Esophagus muscularis mucosa (tissue), 4 donors: ENCODE results near the gene C5orf46. TPM values are rescaled to one million over a fixed set of nuclear protein-coding genes. Genes with fewer than 3 reads are reported as not detected.

Source experiments
- DNase-seq: peaks from one replicate; pipeline ENCODE4 v3.0.0-alpha.2; 2017; ENCODE audit errors: extremely low spot score
- H3K27ac ChIP-seq, 4 donors: fragments of 200-600 bp; sonication (generic); replicated peaks in 1 of 4; 1 replicate in 3 of 4; 2 replicates in 1 of 4; pipeline ENCODE4 v1.5.1; 2016 to 2019; ENCODE audit warnings: mild to moderate bottlenecking in 1 of 4
- H3K27me3 ChIP-seq, 4 donors: fragments of 200-600 bp; sonication (generic); one replicate each; pipeline versions ENCODE4 v1.5.1 to v1.6.0; 2016 to 2019
- H3K36me3 ChIP-seq, 4 donors: fragments of 200-600 bp; sonication (generic); one replicate each; pipeline ENCODE4 v1.5.1; 2016 to 2019
- H3K4me1 ChIP-seq, 4 donors: fragments of 200-600 bp; sonication (generic); one replicate each; pipeline ENCODE4 v1.5.1; 2016 to 2019
- H3K4me3 ChIP-seq, 4 donors: fragments of 200-600 bp; sonication (generic); 1 replicate in 2 of 4; 2 replicates in 2 of 4; pipeline ENCODE4 v1.5.1; 2016 to 2019; ENCODE audit warnings: mild to moderate bottlenecking in 4 of 4, moderate library complexity in 1 of 4
- H3K9me3 ChIP-seq, 4 donors: fragments of 200-600 bp; sonication (generic); 1 replicate in 3 of 4; 2 replicates in 1 of 4; pipeline ENCODE4 v1.5.1; 2016 to 2019
- EP300 ChIP-seq: sonication (generic); formaldehyde crosslinking; IDR thresholded peaks from one replicate; pipeline ENCODE4 v1.6.1; 2017; ENCODE audit warnings: antibody characterized with exemption
- POLR2A ChIP-seq: fragments of 450-650 bp; IDR thresholded peaks from one replicate; pipeline ENCODE4 v1.6.1; 2017; ENCODE audit warnings: antibody characterized with exemption, moderate library complexity, mild to moderate bottlenecking, low read depth
- POLR2AphosphoS5 ChIP-seq, 2 donors: sonication (generic); formaldehyde crosslinking; IDR thresholded peaks; one replicate each; pipeline ENCODE4 v1.6.1; 2017; ENCODE audit warnings: antibody characterized with exemption in 2 of 2
- WGBS: methylation state at CpG from one replicate; pipeline ENCODE4 v1.1.5; 2018; 5-methylcytosine and 5-hydroxymethylcytosine counted together
- intact Hi-C: fragments of 100-400 bp; cut with DNase I; formaldehyde crosslinking; loops from one replicate; pipeline ENCODE4 v1.15.1; 2023
- total RNA-seq, 4 donors: library from RNA; depleted of rRNA; stranded (reverse); fragments of >200 nt; gene quantifications; one replicate each; pipeline versions ENCODE4 v1.1.0 to v1.2.1, GENCODE V29; 2016
- TF ChIP-seq, protein P1 (sequence below), 3 experiments: fragments of 200-600 bp in 2 of 3; fragments of 450-650 bp in 1 of 3; sonication (generic) in 2 of 3; IDR thresholded peaks; one replicate each; pipeline ENCODE4 v1.5.1; 2017 to 2019; ENCODE audit warnings: antibody characterized with exemption in 3 of 3, mild to moderate bottlenecking in 2 of 3, moderate library complexity in 1 of 3

C5orf46 gene
- total RNA-seq, 4 donors from 2014 or later = not detected

DNA sequence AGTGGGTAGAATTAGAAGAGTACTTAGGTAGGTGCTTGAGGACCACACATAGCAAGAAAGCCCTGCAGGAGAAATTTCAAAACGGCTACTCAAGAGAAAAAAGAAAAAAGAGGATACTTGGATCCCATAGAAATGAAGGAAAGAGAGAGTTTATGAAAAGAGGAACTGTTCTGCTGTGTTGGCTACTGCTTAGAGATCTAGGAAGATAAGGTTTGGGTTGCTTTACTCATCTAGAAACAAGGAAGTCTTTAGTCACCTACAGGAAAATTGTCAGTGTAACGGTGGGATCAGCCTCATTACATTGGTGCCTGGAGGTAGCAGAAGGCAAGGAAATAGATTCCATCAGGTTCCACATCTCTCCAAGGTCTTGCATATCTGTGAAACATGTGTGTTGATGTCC, 14.8 kb upstream of the C5orf46 start:
- H3K27ac ChIP-seq = no peak overlapping the region
- intact Hi-C loops = no loop called here
- H3K9me3 ChIP-seq = no peaks in the 10 kb centered on the region
- DNase-seq = no peak
- WGBS = 74% methylated on average over 2 of the region's 2 CpGs
- no peaks in the 10 kb centered on the region for H3K27me3 ChIP-seq
- no peak overlapping the region for H3K4me3 ChIP-seq
- TF ChIP-seq POLR2A (no peak), EP300 (no peak), POLR2AphosphoS5 (IDR thresholded peaks at IDR 0.05) (no peak)
- TF ChIP-seq, protein P1, sequence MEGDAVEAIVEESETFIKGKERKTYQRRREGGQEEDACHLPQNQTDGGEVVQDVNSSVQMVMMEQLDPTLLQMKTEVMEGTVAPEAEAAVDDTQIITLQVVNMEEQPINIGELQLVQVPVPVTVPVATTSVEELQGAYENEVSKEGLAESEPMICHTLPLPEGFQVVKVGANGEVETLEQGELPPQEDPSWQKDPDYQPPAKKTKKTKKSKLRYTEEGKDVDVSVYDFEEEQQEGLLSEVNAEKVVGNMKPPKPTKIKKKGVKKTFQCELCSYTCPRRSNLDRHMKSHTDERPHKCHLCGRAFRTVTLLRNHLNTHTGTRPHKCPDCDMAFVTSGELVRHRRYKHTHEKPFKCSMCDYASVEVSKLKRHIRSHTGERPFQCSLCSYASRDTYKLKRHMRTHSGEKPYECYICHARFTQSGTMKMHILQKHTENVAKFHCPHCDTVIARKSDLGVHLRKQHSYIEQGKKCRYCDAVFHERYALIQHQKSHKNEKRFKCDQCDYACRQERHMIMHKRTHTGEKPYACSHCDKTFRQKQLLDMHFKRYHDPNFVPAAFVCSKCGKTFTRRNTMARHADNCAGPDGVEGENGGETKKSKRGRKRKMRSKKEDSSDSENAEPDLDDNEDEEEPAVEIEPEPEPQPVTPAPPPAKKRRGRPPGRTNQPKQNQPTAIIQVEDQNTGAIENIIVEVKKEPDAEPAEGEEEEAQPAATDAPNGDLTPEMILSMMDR (IDR thresholded peaks at IDR 0.05) = no peak
- H3K36me3 ChIP-seq = no peaks in the 10 kb centered on the region
- no peaks in the 10 kb centered on the region for H3K4me1 ChIP-seq

- Histone ChIP-seq H3K36me3 (no peaks in the 10 kb centered on the region), H3K27ac (no peak overlapping the region), H3K27me3 (no peaks in the 10 kb centered on the region), H3K9me3 (no peaks in the 10 kb centered on the region), H3K4me1 (no peaks in the 10 kb centered on the region), H3K4me3 (no peak overlapping the region)
- WGBS = 82% methylated on average over 4 of the region's 4 CpGs
- TF ChIP-seq POLR2AphosphoS5 (IDR thresholded peaks at IDR 0.05) = no peak
- no peak for TF ChIP-seq EP300
- TF ChIP-seq, protein P1 (IDR thresholded peaks at IDR 0.05) = no peak
- no peak for TF ChIP-seq POLR2A
- intact Hi-C loops = no loop called here
- no peak for DNase-seq
Measured at GRCh38 chr5:147920420-147921030, 14.2 kb upstream of the C5orf46 start.

GRCh38 chr5:147918899-147919298, 12.6 kb upstream of the C5orf46 start:
- Histone ChIP-seq H3K9me3 (no peaks in the 10 kb centered on the region), H3K4me3 (no peak overlapping the region), H3K36me3 (no peaks in the 10 kb centered on the region), H3K27ac (no peak overlapping the region), H3K27me3 (no peaks in the 10 kb centered on the region), H3K4me1 (no peaks in the 10 kb centered on the region)
- no peak for DNase-seq
- TF ChIP-seq, protein P1 (IDR thresholded peaks at IDR 0.05) = no peak
- TF ChIP-seq EP300 (no peak), POLR2A (no peak), POLR2AphosphoS5 (IDR thresholded peaks at IDR 0.05) (no peak)
- 74% methylated on average over 3 of the region's 3 CpGs for WGBS
- intact Hi-C loops = no loop called here

GRCh38 chr5:147918101-147918685, 11.9 kb upstream of the C5orf46 start:
- H3K4me1 ChIP-seq = no peaks in the 10 kb centered on the region
- TF ChIP-seq, protein P1 (IDR thresholded peaks at IDR 0.05) = no peak
- TF ChIP-seq POLR2AphosphoS5 (IDR thresholded peaks at IDR 0.05) = no peak
- no peak for TF ChIP-seq EP300
- no peak for TF ChIP-seq POLR2A
- 42% methylated on average over 2 of the region's 2 CpGs for WGBS

More at GRCh38 chr5:147918101-147918685, 11.9 kb upstream of the C5orf46 start:
- H3K9me3 ChIP-seq = no peaks in the 10 kb centered on the region
- intact Hi-C loops = no loop called here
- no peaks in the 10 kb centered on the region for H3K27me3 ChIP-seq
- no peak overlapping the region for H3K4me3 ChIP-seq
- no peak for DNase-seq
- no peak overlapping the region for H3K27ac ChIP-seq
- H3K36me3 ChIP-seq = no peaks in the 10 kb centered on the region
